Endothelial cell of umbilical vein (primary cell): ENCODE measurements around the gene COL23A1. TPM values are rescaled to one million over a fixed set of nuclear protein-coding genes. Genes with fewer than 3 reads are reported as not detected.

ENCODE experiments used
- BruUV-seq: library from RNA; stranded (reverse); fragments of 400-500 nt; replicated peaks from 2 replicates; lab custom pipeline; 2021; lab: Mats Ljungman, UMichigan
- CTCF ChIA-PET: fragments of 300-600, 350-600 bp; sonication (Branson Sonifier 250); formaldehyde crosslinking; loops from one replicate; lab custom pipeline; 2021; ENCODE audit warnings: antibody characterized with exemption, inconsistent platforms; lab: Charles Lee
- POLR2A ChIA-PET: fragments of 300-600, 350-600 bp; sonication (Branson Sonifier 250); formaldehyde crosslinking; loops from one replicate; lab custom pipeline; 2021; ENCODE audit warnings: antibody characterized with exemption, inconsistent platforms; lab: Charles Lee
- DNase-seq: peaks from one replicate; pipeline ENCODE4 v3.0.0-alpha.2; 2011; ENCODE audit warnings: low read depth, low spot score
- FAIRE-seq: peaks from 2 replicates; lab custom pipeline; 2011; peaks lifted over from hg19 to GRCh38; lab: Jason Lieb, UNC
- H2AFZ ChIP-seq: 2 replicates; pipeline ENCODE4 v1.6.0; 2012; ENCODE audit warnings: low read depth, low read length, control low read depth, inconsistent platforms
- H3K27ac ChIP-seq: 2 replicates; pipeline ENCODE4 v1.5.1; 2011; ENCODE audit warnings: low read depth, mild to moderate bottlenecking, control low read depth, low read length, moderate library complexity; ENCODE audit not compliant: insufficient read depth
- H3K27me3 ChIP-seq, 2 experiments: 2 replicates each; pipeline versions ENCODE4 v1.6.0 to v1.6.1; 2011; ENCODE audit warnings: low read length in 2 of 2, mixed read lengths in 1 of 2; ENCODE audit not compliant: control insufficient read depth in 2 of 2, insufficient read depth in 2 of 2
- H3K36me3 ChIP-seq, 2 experiments: 2 replicates in 1 of 2; 3 replicates in 1 of 2; pipeline ENCODE4 v1.5.1; 2011; ENCODE audit warnings: low read length in 2 of 2, mild to moderate bottlenecking in 1 of 2, moderate library complexity in 1 of 2; ENCODE audit not compliant: control insufficient read depth in 2 of 2, insufficient read depth in 2 of 2; ENCODE audit errors: extremely low read depth in 1 of 2
- H3K4me1 ChIP-seq: 3 replicates; pipeline ENCODE4 v1.5.1; 2011; ENCODE audit warnings: mild to moderate bottlenecking, low read length; ENCODE audit not compliant: control insufficient read depth, insufficient read depth; ENCODE audit errors: extremely low read depth
- H3K4me2 ChIP-seq: 2 replicates; pipeline ENCODE4 v1.6.1; 2011; ENCODE audit warnings: low read length, control low read depth, mixed read lengths; ENCODE audit not compliant: insufficient read depth
- H3K4me3 ChIP-seq, 3 experiments: fragments of 200-600 bp in 1 of 3; sonication (generic), shearing (Covaris generic) in 1 of 3; replicated peaks in 1 of 3; 2 replicates each; pipeline ENCODE4 v1.5.1; 2011 to 2016; ENCODE audit warnings: control low read depth in 3 of 3, low read length in 3 of 3, mild to moderate bottlenecking in 2 of 3, inconsistent platforms in 1 of 3, low read depth in 1 of 3, moderate library complexity in 1 of 3; ENCODE audit not compliant: insufficient read depth in 1 of 3
- H3K79me2 ChIP-seq: 2 replicates; pipeline ENCODE4 v1.6.0; 2012; ENCODE audit warnings: low read length, inconsistent platforms; ENCODE audit not compliant: control insufficient read depth, insufficient read depth
- H3K9ac ChIP-seq: replicated peaks from 2 replicates; pipeline ENCODE3; 2011; ENCODE audit warnings: low read length, control low read depth; ENCODE audit not compliant: insufficient read depth; ENCODE audit errors: extremely low read depth
- H3K9me1 ChIP-seq: replicated peaks from 3 replicates; pipeline ENCODE4 v1.6.0; 2011; ENCODE audit warnings: mild to moderate bottlenecking, low read length; ENCODE audit not compliant: control insufficient read depth, insufficient read depth; ENCODE audit errors: extremely low read depth
- H3K9me3 ChIP-seq: replicated peaks from 2 replicates; pipeline ENCODE4 v1.5.1; 2012; ENCODE audit warnings: low read length, inconsistent platforms; ENCODE audit not compliant: control insufficient read depth, insufficient read depth
- H4K20me1 ChIP-seq: replicated peaks from 2 replicates; pipeline ENCODE3; 2011; ENCODE audit warnings: mild to moderate bottlenecking, low read length; ENCODE audit not compliant: control insufficient read depth, insufficient read depth; ENCODE audit errors: extremely low read depth
- EZH2 ChIP-seq: IDR thresholded peaks from 2 replicates; pipeline ENCODE4 v1.6.1; 2012; ENCODE audit warnings: borderline replicate concordance, low read depth, mild to moderate bottlenecking, moderate library complexity, low read length, inconsistent platforms; ENCODE audit not compliant: severe bottlenecking
- FOS ChIP-seq: IDR thresholded peaks from 2 replicates; pipeline ENCODE4 v1.6.1; 2011; ENCODE audit warnings: mild to moderate bottlenecking, low read length, moderate library complexity, borderline replicate concordance; ENCODE audit not compliant: insufficient read depth
- GATA2 ChIP-seq: IDR thresholded peaks from 2 replicates; pipeline ENCODE4 v1.7.0; 2011; ENCODE audit warnings: low read depth, mild to moderate bottlenecking, moderate library complexity, mixed read lengths, low read length; ENCODE audit not compliant: insufficient read length, insufficient read depth
- JUN ChIP-seq: IDR thresholded peaks from 2 replicates; pipeline ENCODE4 v1.6.1; 2011; ENCODE audit warnings: borderline replicate concordance, low read depth; ENCODE audit not compliant: insufficient read length, insufficient read depth
- MYC ChIP-seq: IDR thresholded peaks from one replicate; pipeline ENCODE4 v1.6.1; 2011; ENCODE audit warnings: mild to moderate bottlenecking, low read depth, low read length
- POLR2A ChIP-seq: IDR thresholded peaks from 2 replicates; pipeline ENCODE4 v1.6.1; 2012; ENCODE audit warnings: low read depth, mild to moderate bottlenecking, control low read depth, low read length
- POLR2AphosphoS5 ChIP-seq: IDR thresholded peaks from 2 replicates; pipeline ENCODE4 v1.6.1; 2012; ENCODE audit warnings: low read depth, mild to moderate bottlenecking, control low read depth, low read length, moderate library complexity; ENCODE audit not compliant: insufficient read depth
- dilution Hi-C: fragments of 300-500 bp; cut with MboI; formaldehyde crosslinking; loops from one replicate; pipeline ENCODE4 v1.15.0; 2019; ENCODE audit warnings: low sequenced_read_pairs; ENCODE audit not compliant: extremely low pct_ligation_motif_present
- intact Hi-C: fragments of 100-400 bp; cut with micrococcal nuclease; formaldehyde crosslinking; loops from one replicate; pipeline ENCODE4 v1.10.0; 2022
- polyA plus RNA-seq, 4 experiments: library from polyadenylated mRNA; depleted of rRNA in 3 of 4; stranded (reverse) in 3 of 4; unstranded in 1 of 4; fragments of >200 nt; gene quantifications; 2 replicates each; pipeline versions ENCODE4 v1.2.1 to v1.2.3, GENCODE V29; 2011 to 2012; ENCODE audit warnings: missing spikeins in 1 of 4
- total RNA-seq: library from RNA; stranded (reverse); gene quantifications from 2 replicates; pipeline ENCODE4 v1.2.3, GENCODE V29; 2021
- TF ChIP-seq, protein P1 (sequence below): IDR thresholded peaks from 2 replicates; pipeline ENCODE4 v1.6.1; 2011; ENCODE audit not compliant: insufficient read depth, insufficient read length
- TF ChIP-seq, protein P2 (sequence below), 2 donors: IDR thresholded peaks; 1 replicate in 1 of 2; 2 replicates in 1 of 2; pipeline ENCODE4 v1.5.1; 2011; ENCODE audit warnings: low read length in 2 of 2, mild to moderate bottlenecking in 2 of 2, moderate library complexity in 2 of 2, control low read depth in 1 of 2, inconsistent platforms in 1 of 2, low read depth in 1 of 2; ENCODE audit not compliant: insufficient read depth in 1 of 2; ENCODE audit errors: extremely low read depth in 1 of 2

The COL23A1 gene
- total and polyA plus RNA-seq, 2 donors (not counting 3 experiments of a cell fraction or from before 2014, with no cell fraction given) = not detected

DNA sequence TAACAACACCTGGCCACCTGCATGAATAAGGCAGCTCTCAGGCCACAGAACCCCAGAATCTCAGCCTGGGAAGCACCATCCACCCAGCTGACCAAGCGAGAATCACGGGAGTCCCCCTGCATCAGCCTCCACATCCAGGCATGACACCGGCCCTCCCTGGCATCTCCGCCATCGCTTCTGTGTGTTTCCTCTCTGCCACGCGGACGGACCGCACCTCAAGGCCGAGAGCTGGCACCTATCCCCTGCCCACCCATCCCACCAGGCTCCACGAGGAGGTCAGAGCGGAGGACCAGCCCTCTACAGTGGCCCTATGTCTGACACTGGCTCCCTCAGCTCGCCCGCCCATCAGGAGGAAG, 134.7 kb downstream of the COL23A1 start:
- intact Hi-C loops = no loop called here
- Histone ChIP-seq H3K4me1 (no peaks in the 10 kb centered on the region), H3K36me3 (no peaks in the 10 kb centered on the region), H3K9me1 (no peaks in the 10 kb centered on the region), H2AFZ (no peak overlapping the region), H3K79me2 (no peaks in the 10 kb centered on the region), H4K20me1 (no peaks in the 10 kb centered on the region), H3K27ac (no peak overlapping the region), H3K27me3 (peaks cover 0 to 3% of the 10 kb centered on the region in 2 experiments), H3K4me2 (no peak overlapping the region), H3K9ac (no peak overlapping the region), H3K9me3 (no peaks in the 10 kb centered on the region), H3K4me3 (no peak overlapping the region)
- no peak for TF ChIP-seq FOS
- TF ChIP-seq, protein P1, sequence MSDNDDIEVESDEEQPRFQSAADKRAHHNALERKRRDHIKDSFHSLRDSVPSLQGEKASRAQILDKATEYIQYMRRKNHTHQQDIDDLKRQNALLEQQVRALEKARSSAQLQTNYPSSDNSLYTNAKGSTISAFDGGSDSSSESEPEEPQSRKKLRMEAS = no peak
- no peak for TF ChIP-seq MYC
- TF ChIP-seq JUN = no peak
- no peak for TF ChIP-seq POLR2AphosphoS5
- no peak for TF ChIP-seq GATA2
- TF ChIP-seq, protein P2, sequence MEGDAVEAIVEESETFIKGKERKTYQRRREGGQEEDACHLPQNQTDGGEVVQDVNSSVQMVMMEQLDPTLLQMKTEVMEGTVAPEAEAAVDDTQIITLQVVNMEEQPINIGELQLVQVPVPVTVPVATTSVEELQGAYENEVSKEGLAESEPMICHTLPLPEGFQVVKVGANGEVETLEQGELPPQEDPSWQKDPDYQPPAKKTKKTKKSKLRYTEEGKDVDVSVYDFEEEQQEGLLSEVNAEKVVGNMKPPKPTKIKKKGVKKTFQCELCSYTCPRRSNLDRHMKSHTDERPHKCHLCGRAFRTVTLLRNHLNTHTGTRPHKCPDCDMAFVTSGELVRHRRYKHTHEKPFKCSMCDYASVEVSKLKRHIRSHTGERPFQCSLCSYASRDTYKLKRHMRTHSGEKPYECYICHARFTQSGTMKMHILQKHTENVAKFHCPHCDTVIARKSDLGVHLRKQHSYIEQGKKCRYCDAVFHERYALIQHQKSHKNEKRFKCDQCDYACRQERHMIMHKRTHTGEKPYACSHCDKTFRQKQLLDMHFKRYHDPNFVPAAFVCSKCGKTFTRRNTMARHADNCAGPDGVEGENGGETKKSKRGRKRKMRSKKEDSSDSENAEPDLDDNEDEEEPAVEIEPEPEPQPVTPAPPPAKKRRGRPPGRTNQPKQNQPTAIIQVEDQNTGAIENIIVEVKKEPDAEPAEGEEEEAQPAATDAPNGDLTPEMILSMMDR (IDR thresholded peaks at IDR 0.05; ENCODE audit: extremely low read depth in 1 of 2, insufficient read depth in 1 of 2, low read depth in 1 of 2, low read length in 2 of 2) = no peak
- TF ChIP-seq POLR2A = no peak
- TF ChIP-seq EZH2 = no peak
- no TSS peak for BruUV-seq
- no peak for FAIRE-seq
- POLR2A ChIA-PET = no interaction called here
- dilution Hi-C loops = no loop called here
- CTCF ChIA-PET = no interaction called here
- DNase-seq = no peak
